KBM-7 (cell line): ENCODE data around the gene INSM1.

Experiments used
- DNase-seq: peaks from one replicate; pipeline ENCODE4 v3.0.0-alpha.2; 2015
- in situ Hi-C: fragments of 300-500 bp; cut with MboI; formaldehyde crosslinking; loops from 2 replicates; pipeline ENCODE4 v1.14.3; 2020; ENCODE audit warnings: low sequenced_read_pairs, low pct_unique_long_range_greater_than_20kb, mixed read lengths

Gene INSM1

GRCh38 chr20:20386192-20386591 lies 18.3 kb downstream of the INSM1 start:
- in situ Hi-C loops, result no loop called here
- no peak for DNase-seq

- in situ Hi-C loops, result no loop called here
- DNase-seq, result no peak
Observed at GRCh38 chr20:20390393-20390792, 22.5 kb downstream of the INSM1 start.

GRCh38 chr20:20391115-20391514 lies 23.2 kb downstream of the INSM1 start:
- in situ Hi-C loops, result no loop called here
- DNase-seq, result no peak

DNA sequence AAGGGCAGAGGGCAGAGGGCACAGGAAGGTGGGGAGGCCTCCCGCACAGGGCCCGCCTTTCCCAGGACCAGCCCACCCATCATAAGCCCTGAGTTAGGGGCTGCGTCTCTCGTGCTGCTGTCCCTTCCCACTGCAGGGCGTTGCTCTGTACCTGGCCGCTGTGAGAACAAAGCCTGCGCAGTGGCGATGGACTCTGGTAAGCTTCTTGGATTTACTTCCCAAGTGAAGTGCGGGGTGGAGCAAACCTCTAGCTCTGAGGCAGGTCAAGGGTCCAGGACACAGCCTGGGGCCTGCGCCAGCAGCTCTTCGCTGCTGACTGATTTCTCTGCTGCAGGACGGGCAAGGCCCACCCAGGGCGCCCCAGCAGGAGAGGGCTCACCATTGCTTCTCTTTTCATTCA lies 23.9 kb downstream of the INSM1 start:
- in situ Hi-C loops, result no loop called here
- DNase-seq, result no peak

DNA sequence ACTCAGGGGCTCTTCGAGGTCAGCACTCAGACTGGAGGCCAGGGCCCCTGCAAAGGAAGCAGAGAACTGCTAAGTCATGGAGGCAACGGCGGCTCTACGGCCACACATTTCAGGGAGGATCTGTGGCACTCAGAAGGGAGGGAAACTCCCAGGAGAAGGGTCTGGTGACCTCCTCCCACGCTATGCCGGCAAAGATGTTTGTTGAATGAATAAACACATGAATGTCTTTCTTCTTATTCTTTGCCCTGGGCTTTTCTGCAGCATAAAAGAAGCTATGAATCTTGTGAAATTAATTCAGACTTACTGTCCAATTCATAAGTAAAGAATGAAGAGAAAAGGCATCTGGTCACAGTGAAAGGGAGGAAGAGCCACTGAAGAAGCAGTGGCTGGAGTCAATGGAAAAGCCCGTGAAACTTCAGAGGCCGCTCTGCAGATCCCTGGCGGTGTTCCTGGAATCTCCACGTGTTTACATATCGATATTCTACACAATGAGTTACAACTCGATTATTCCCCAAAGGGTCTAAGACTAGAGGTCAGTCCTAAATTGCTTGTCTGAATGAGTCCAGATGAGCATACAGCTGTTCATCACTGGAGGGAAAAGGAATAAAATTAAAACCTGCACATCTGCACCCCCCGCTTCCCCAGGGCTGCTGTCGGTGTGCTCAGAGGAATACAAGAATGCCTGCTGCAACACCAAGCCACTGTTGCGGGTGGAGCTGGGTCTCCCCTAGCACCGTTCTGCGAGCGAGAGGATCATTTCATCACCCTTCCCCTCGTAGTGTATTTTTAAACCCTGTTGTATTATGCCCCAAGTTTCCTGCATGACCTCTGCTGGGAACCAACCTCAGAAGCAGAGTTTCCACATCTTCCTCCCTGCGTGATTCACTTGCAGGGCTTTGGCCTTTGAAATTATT lies 25.6 kb downstream of the INSM1 start:
- in situ Hi-C loops, result no loop called here
- no peak for DNase-seq

GRCh38 chr20:20395087-20395486 lies 27.2 kb downstream of the INSM1 start:
- in situ Hi-C loops, result no loop called here
- DNase-seq, result no peak

DNA sequence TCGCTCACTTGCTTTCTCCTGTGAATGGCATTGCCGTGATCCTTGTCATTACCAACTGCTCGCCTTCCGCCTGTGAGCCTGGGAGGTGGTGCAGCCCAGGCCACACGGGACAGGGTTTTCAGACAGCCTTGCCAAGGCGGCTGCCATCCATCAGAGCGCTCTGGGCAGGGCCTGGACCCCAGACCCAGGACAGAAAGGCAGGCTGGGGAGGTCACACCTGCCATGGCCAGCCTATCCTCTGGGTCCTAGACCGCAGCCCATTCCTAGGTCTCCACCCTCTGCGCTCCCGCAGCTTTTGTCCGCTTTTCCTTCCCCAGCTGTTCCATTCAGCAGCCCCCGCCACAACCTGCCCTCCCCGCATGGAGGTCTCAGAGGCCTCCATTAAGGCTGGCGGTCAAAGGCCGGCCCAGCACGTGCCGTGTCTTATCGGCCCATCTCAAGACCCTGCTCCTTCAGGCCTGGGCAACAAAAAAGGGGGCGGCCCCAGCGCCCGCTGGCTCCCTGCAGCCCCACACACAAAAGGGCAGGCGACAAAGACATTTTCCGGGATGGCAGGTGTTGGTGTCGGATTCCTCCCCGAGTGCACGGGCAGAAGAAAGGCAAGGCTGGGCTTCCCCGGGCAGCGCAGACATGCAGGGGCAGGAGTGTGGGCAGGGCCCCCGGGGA lies 28.1 kb downstream of the INSM1 start:
- DNase-seq, result no peak
- in situ Hi-C loops, result no loop called here

DNA sequence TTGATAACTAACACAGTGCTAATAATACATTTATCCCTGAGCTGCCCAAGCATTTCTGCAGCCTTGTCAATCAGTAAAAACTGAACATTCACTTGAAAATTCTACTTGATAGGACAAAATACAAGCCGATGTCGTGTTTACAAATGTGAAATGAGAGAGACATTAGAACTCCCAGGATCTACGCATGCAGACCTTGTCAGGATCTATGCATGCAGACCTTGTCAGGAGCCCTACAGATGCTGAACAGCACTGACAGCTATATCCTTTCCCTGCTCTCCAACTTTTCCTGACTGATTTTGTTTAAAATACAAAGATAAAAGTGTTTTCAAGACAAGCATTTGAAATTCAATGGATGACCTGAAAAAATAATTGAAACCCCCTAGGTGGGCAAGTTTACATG lies 28.9 kb downstream of the INSM1 start:
- no peak for DNase-seq

GRCh38 chr20:20398123-20398522 lies 30.2 kb downstream of the INSM1 start:
- DNase-seq, result no peak
- in situ Hi-C loops, result no loop called here

More for the DNA sequence above, 28.9 kb downstream of the INSM1 start:
- in situ Hi-C loops, result no loop called here

- in situ Hi-C loops, result no loop called here
- no peak for DNase-seq
Observed at GRCh38 chr20:20399531-20400500, 31.9 kb downstream of the INSM1 start.

DNA sequence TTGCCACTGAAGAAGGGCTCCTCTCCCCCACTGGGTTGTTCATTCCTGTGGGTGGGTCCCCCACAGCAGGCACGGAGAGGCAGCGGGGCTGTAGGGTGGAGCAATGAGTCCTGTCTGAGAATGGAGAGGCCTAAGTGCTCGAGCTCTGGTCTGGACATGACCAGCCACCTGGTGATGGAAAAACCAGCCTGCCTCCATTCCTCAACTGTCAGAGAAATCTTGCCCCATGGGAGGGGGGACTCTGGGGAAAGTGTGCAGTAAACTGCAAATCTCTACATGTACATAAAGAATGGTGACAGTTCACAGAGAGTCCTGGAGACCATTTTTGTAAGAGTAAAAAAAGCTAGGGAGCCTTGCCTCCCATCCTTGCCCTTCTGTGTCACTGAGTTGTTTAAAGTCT lies 34.1 kb downstream of the INSM1 start:
- in situ Hi-C loops, result no loop called here
- DNase-seq, result no peak

DNA sequence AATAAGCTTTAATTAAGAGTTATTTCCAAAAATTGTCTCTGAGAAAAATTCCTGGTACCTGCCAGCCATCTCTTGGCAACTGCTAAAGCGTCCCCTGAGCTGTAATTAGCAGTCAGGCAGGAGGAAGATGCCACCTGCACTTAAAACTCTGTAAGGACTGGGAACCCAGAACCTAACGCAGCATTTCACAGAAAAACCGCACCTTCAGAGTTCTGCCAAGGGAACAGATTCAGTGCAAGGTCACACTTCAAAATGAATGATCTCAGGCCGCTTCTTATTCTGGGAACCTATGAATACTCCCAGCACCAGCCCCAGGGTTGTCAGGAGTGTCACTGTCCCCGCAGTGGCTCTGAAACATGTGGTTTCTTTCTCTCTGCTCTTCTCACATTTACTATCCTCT lies 36.7 kb downstream of the INSM1 start:
- in situ Hi-C loops, result no loop called here
- no peak for DNase-seq

DNA sequence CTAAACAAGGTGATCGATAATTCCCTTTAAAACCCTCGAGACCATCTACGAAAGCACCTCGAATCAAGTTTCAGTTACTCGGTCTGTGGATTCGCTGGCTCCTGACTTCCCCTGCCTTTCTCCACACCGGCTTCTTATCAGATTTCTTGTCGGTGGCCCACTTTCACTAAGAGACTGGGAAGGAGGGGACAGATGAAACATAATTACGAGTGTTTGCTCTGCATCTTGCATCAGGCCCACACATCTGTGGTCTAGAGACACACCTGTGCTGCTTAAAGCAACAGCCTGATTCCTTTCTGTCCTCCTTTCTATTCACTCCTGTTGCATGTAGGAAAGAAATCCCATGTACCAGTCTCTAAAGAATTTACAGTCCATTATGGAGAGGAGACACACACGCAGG lies 37.7 kb downstream of the INSM1 start:
- in situ Hi-C loops, result no loop called here
- no peak for DNase-seq

- DNase-seq, result no peak
Observed at GRCh38 chr20:20406306-20406705, 38.4 kb downstream of the INSM1 start.

GRCh38 chr20:20407891-20408805 lies 40.2 kb downstream of the INSM1 start:
- no peak for DNase-seq
- in situ Hi-C loops, result no loop called here

More at GRCh38 chr20:20406306-20406705, 38.4 kb downstream of the INSM1 start:
- in situ Hi-C loops, result no loop called here

DNA sequence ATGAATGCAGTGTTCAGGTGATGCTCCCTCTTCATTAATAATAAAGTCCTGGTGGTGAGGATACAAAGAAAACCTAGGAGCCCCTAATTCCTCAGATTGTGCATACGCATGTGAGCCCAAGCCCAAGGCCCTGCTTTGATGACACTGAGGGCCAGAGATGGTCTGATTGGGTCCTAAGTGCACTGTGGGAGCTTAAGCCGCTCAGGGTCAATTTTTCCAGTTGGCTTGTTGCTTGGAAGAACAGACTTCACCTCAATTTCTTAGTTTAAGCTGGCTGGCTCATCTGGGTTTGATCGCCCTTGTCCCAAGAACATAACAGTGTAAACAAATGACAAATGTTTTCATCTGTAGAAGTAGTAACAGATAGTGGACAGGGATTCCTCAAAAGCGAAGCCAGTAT lies 41.4 kb downstream of the INSM1 start:
- DNase-seq, result no peak

GRCh38 chr20:20410678-20411077 lies 42.8 kb downstream of the INSM1 start:
- DNase-seq, result no peak
- in situ Hi-C loops, result no loop called here

More for the DNA sequence above, 41.4 kb downstream of the INSM1 start:
- in situ Hi-C loops, result no loop called here

- in situ Hi-C loops, result no loop called here
Observed at GRCh38 chr20:20411402-20411801, 43.5 kb downstream of the INSM1 start.

More at GRCh38 chr20:20411402-20411801, 43.5 kb downstream of the INSM1 start:
- no peak for DNase-seq
